Choroid plexus epithelial cell (primary cell): Measurements from ENCODE around the gene CDK10.
A peak's percentile ranks its signal among the peaks of the same experiment; 100 is the strongest.
"Not testable (repeated sequence)": the region's sequence is repeated elsewhere in the genome, so short reads cannot be mapped to it uniquely, and the experiment has no call there.

Experiments used
- DNase-seq: peaks from one replicate; pipeline ENCODE4 v3.0.0-alpha.2; 2010; ENCODE audit warnings: low read depth
- H3K4me3 ChIP-seq: 2 replicates; pipeline ENCODE4 v1.5.1; 2011; ENCODE audit warnings: low read depth, mild to moderate bottlenecking, control low read depth, low read length, moderate library complexity
- TF ChIP-seq, protein P1 (sequence below): conservative IDR thresholded peaks from 2 replicates; pipeline ENCODE4 v1.5.1; 2011; ENCODE audit warnings: low read depth, mild to moderate bottlenecking, control low read depth, inconsistent platforms, low read length, moderate library complexity

Gene CDK10

DNA sequence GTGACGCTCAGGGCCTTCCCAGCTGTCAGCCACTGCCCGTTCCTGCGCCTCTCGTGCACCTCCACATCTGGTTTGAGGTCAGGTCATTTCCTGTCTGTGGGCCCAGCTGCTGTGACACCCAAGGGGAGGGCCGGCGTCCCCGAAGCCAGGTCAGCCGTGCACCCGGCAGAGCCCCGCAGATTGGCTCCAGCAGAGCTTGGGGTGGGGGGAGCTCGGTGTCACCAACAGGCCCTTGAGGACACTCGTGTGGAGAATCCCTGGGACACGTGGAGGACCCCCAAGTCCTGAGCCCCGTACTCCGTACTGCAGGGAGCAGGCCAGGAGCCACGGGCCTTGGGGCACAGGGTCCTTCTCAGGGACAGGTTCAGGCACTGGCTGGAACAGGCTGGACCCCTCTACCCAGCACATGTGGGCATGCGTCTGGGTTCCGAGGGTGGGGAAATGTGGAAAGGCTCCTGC lies 10.2 kb downstream of the CDK10 start:
- TF ChIP-seq, protein P1, sequence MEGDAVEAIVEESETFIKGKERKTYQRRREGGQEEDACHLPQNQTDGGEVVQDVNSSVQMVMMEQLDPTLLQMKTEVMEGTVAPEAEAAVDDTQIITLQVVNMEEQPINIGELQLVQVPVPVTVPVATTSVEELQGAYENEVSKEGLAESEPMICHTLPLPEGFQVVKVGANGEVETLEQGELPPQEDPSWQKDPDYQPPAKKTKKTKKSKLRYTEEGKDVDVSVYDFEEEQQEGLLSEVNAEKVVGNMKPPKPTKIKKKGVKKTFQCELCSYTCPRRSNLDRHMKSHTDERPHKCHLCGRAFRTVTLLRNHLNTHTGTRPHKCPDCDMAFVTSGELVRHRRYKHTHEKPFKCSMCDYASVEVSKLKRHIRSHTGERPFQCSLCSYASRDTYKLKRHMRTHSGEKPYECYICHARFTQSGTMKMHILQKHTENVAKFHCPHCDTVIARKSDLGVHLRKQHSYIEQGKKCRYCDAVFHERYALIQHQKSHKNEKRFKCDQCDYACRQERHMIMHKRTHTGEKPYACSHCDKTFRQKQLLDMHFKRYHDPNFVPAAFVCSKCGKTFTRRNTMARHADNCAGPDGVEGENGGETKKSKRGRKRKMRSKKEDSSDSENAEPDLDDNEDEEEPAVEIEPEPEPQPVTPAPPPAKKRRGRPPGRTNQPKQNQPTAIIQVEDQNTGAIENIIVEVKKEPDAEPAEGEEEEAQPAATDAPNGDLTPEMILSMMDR = no peak
- H3K4me3 ChIP-seq = no peak overlapping the region
- DNase-seq = peak; percentile 43

DNA sequence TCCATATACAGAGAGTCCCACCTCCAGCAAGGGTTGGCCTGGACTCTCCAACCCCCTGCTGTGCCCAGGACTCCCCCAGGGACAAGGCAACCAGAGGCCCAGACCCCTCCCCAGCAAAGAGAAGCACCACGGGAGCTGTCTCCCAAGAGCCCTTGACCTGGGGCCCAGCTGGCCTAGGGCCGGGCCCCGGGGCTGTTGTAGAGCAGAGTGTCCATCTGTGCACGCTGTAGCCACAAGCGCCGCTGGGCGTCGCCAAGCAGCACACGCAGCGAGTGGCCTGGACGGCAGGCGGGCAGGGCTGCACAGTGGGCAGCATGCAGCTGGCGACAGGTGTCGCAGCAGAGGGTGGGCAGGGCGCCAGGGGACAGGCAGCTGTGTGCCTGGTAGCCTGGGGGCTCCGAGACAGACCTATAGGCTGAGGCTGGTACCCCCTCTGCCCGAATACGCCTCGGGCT lies 10.7 kb downstream of the CDK10 start:
- no peak overlapping the region for H3K4me3 ChIP-seq
- TF ChIP-seq, protein P1 = no peak
- no peak for DNase-seq

DNA sequence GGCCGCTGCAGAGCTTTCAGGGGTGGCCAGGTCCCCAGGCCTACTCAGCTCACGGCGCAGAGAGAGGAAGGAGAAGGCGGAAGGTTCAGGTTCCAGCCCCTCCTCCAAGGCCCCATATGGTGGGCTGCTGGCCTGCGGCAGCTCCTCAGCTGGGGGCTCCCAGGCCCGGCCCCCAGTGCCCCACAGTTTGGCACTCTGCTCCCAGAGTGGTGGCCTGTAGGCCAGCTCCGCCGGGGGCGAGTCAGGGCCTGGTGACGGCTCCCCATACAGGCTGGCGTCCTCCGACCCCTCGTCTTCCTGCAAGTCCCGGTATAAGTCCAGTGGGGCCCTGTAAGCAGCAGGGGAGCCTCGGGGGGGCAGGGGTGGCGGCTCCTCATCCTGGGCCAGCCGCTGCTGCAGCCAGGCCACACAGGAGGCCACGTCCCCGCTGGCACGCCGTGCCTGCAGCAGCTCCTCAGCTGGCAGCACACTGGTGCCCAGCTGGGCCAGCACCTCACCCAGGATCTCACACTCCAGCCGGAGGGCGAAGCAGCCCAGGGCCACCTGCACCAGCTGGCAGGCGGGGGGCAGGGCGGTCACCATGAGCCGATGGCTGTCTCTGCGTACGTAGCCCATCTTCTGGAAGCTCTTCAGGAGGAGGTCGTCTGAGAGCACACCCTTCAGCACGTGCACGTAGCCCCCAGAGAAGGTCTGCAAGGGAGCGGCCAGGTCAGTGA lies 11.3 kb downstream of the CDK10 start:
- no peak for DNase-seq
- H3K4me3 ChIP-seq = no peak overlapping the region
- TF ChIP-seq, protein P1 = no peak

DNA sequence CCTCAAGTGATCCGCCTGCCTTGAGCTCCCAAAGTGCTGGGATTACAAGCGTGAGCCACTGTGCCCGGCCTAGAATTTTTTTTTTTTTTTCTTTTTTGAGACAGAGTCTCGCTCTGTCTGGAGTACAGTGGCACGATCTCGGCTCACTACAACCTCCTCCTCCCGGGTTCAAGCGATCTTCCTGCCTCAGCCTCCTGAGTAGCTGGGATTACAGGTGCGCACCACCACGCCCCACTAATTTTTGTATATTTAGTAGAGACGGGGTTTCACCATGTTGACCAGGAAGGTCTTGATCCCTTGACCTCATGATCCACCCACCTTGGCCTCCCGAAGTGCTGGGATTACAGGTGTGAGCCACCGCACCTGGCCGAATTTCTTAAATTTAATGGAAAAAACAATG lies 12.2 kb downstream of the CDK10 start:
- not testable (repeated sequence) for H3K4me3 ChIP-seq, DNase-seq

DNA sequence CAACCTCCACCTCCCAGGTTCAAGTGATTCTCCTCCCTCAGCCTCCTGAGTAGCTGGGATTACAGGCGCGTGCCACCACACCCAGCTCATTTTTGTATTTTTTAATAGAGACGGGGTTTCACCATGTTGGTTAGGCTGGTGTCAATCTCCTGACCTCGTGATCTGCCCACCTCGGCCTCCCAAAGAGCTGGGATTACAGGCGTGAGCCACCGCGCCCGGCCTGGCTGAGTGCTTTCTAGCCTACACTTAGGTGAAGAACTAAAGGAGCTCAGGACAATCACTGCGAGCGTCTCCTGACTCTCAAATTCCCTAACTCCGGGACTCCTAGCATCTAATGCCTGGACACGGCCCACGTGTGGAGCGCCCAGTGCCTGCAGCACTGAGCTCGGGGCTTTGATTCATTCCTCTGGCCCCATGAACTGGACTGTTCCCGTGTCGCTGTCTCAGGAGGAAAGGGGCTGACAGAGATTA lies 13.2 kb downstream of the CDK10 start:
- DNase-seq = not testable (repeated sequence)
- H3K4me3 ChIP-seq = peak overlapping the region; percentile 33

DNA sequence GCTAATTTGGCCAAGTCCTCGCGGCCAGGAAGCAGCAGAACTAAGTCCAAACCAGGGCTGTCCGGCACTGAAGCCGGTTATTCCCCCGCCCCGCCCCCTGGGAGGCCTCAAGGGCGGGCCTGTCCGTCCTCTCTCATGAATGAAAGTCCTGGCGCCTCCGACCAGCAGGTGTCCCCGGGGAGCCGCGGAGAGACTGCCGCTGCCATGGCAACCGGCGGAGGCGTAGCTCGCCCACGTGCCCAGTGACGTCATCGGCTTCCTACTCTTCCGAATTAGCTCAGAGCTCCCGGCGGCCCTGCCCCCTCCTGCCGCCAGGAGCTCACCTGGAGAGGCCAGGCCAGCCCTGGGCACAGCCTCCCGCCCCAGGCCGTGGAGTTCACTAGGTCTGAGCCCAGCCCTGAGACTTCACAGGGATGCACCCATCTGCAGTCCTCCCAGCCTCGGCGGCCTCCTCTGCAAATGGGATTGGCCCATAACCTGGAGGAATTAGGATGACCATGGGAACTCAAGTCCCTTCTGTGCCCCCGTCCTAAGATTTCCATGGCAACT lies 13.7 kb downstream of the CDK10 start:
- H3K4me3 ChIP-seq = peak overlapping the region; percentile 82
- TF ChIP-seq, protein P1 = peak; percentile 73
- peak; percentile 99 for DNase-seq

DNA sequence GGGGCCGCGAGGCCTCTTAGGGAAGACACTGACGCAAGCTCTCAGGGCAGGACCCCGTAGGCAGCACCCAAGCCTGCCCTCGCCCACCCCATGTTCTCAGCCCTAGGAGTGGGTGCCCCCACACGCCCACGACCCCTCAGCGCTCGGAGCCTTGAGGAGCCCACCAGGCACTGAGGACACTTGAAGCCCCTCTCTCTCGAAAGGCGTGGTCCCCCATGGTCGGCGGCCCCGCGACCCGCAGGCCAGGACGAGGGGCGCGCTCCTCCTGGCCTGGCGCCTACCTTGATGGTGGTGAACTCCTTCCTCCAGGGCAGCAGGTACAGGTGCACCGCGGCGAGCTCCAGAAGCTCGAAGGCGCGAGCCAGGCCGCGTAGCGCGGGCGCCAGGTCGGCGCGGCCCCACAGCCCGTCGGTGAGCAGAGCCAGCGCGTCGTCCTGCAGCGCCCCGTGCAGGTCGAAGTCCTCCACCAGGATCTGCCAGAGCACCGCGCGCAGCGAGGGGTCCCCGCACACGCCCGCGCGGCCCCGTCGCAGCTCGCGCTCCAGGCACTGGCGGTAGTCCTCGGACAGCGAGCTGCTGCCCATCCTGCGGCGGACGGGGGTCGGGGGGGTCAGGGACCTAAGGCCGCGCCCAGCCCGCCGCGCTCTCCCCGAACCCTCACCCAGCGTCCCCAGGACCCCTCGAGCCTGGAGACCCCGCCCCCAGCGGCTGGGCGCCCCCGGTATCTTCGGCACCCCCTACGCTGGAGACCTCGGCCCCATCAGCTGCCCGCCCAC lies 14.3 kb downstream of the CDK10 start:
- peak overlapping the region; percentile 82 for H3K4me3 ChIP-seq
- peak; percentile 61 for DNase-seq
- TF ChIP-seq, protein P1 = no peak
